ENCODE data around the gene ADGRG3.
"Not testable (repeated sequence)": the region's sequence is repeated elsewhere in the genome, so short reads cannot be mapped to it uniquely, and the experiment has no call there.

The ADGRG3 gene

DNA sequence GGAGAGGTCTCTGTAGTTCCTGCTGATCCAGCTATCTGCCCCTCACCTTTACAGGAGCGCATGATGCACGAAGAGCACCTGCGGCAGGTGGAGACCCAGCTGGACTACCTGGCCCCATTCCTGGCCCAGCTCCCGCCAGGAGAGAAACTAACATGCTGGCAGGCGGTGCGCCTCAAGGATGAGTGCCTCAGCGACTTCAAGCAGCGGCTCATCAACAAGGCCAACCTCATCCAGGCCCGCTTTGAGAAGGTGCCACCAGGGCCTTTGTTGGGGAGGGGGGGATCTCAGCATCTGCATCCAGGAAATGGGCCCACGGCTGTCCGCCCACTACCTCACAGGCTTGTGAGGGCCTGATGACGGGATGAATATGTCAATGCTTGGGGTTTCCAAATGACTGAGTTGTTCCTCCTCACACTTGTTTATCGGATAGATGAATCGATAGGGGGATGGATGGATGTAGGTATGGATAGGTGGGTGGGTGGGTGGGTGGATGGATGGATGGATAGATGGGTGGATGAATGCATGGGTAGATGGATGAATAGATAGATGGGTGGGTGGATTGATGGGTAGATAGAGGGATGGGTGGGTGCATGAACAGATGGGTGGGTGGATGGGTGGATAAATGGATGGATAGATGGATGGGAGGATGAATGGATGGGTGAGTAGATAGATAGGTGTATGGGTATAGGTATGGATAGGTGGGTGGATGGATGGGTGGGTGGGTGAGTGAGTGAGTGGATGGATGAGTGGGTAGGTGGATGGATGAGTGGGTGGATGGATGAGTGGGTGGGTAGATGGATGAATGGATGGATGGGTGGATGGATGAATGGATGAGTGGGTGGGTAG lies 60.5 kb downstream of the ADGRG3 start:
- TF ChIP-seq, protein P1, sequence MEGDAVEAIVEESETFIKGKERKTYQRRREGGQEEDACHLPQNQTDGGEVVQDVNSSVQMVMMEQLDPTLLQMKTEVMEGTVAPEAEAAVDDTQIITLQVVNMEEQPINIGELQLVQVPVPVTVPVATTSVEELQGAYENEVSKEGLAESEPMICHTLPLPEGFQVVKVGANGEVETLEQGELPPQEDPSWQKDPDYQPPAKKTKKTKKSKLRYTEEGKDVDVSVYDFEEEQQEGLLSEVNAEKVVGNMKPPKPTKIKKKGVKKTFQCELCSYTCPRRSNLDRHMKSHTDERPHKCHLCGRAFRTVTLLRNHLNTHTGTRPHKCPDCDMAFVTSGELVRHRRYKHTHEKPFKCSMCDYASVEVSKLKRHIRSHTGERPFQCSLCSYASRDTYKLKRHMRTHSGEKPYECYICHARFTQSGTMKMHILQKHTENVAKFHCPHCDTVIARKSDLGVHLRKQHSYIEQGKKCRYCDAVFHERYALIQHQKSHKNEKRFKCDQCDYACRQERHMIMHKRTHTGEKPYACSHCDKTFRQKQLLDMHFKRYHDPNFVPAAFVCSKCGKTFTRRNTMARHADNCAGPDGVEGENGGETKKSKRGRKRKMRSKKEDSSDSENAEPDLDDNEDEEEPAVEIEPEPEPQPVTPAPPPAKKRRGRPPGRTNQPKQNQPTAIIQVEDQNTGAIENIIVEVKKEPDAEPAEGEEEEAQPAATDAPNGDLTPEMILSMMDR (IDR thresholded peaks at IDR 0.05; ENCODE audit: extremely low read depth, missing control alignments) = no peak

DNA sequence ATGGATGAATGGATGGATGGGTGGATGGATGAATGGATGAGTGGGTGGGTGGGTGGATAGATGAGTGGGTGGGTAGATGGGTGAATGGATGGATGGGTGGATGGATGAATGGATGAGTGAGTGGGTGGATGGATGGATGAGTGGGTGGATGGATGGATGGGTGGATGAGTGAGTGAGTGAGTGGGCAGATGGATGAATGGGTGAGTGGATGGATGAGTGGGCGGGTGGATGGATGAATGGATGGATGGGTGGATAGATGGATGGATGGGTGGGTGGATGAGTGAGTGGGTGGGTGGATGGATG lies 61.0 kb downstream of the ADGRG3 start:
- TF ChIP-seq, protein P1 (IDR thresholded peaks at IDR 0.05; ENCODE audit: extremely low read depth, missing control alignments) = no peak
- no peak for DNase-seq (ENCODE audit: low spot score)

More for the DNA sequence above, 60.5 kb downstream of the ADGRG3 start:
- DNase-seq (ENCODE audit: low spot score) = no peak

DNA sequence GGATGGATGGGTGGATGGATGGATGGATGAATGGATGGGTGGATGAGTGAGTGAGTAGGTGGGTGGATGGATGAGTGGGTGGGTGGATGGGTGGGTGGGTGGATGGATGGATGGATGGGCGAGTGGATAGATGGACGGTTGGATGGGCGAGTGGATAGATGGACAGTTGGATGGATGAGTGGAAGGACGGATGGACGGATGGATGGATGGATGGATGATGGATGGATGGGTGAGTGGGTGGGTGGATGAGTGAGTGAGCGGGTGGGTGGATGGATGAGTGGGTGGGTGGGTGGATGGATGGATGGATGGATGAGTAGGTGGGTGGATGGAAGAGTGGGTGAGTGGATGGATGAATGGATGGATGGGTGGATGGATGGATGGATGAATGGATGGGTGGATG lies 61.7 kb downstream of the ADGRG3 start:
- not testable (repeated sequence) for DNase-seq (ENCODE audit: low spot score)

DNA sequence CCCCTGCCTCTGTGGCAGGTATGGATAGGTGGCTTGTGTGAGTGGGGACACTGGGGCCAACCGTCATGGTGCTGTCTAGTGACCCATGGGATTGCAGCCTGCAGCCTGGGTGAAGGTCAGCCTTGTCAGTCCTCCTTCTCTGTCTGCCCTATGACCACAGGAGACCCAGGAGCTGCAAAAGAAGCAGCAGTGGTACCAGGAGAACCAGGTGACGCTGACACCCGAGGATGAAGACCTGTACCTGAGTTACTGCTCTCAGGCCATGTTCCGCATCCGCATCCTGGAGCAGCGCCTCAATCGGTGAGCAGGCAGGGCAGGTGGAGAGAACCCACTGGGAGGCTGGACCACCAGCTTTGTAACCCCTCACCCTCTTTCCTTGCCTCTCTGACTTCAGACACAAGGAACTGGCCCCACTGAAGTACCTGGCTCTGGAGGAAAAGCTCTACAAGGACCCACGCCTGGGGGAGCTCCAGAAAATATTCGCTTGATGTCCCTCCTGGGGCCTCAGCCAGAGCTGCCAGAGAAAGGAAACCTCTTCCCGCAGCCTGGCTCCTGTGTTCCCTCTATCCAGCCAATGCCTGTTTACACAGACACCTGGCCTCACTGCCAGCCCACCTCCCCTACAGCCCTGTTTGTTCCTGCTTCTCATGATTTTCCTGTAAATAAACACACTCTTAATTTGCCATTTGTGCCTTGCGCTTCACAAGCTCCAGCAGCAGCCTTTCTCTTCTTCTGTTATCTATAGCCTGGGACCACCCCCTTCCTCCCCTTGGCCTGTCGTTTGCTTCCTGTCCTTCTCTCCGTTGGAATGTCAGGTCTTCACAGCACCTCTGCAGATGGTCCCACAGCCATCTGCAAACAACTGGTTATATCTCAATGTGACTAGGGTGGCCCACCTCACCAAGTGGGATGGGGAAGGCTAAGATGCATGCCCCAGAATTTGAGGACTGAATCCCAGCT lies 62.9 kb downstream of the ADGRG3 start:
- TF ChIP-seq, protein P1 (IDR thresholded peaks at IDR 0.05; ENCODE audit: extremely low read depth, missing control alignments) = no peak
- no peak for DNase-seq (ENCODE audit: low spot score)

DNA sequence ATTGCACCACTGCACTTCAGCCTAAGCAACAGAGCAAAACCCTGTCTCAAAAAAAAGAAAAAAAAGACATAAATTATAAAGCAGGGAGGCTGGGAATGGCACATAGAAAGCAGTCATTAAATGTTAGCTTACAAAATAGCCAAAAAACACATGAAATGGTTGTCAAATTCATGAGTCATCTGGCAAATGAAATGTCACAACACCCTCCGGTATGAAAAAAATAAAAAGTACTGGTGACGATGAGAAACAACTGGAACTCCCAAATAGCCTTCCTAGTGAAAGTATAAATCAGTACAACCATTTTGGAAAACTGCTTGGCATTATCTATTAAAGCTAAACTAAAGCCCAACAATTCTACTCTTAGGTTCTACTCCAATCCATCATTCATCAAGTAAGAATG lies 63.9 kb downstream of the ADGRG3 start:
- DNase-seq (ENCODE audit: low spot score) = no peak
- TF ChIP-seq, protein P1 (IDR thresholded peaks at IDR 0.05; ENCODE audit: extremely low read depth, missing control alignments) = no peak

DNA sequence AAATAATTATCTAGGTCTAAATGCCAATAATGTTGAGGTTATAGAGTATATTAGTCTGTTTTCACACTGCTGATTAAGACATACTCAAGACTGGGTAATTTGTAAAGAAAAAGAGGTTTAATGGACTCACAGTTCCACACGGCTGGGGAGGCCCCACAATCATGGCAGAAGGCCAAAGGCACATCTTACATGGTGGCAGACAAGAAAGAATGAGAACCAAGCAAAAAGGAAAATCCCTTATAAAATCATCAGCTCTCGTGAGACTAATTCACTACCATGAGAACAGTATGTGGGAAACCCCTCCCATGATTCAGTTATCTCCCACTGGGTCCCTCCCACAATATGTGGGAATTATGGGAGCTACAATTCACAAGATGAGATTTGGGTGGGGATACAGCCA lies 64.6 kb downstream of the ADGRG3 start:
- TF ChIP-seq, protein P1 (IDR thresholded peaks at IDR 0.05; ENCODE audit: extremely low read depth, missing control alignments) = no peak
- no peak for DNase-seq (ENCODE audit: low spot score)

DNA sequence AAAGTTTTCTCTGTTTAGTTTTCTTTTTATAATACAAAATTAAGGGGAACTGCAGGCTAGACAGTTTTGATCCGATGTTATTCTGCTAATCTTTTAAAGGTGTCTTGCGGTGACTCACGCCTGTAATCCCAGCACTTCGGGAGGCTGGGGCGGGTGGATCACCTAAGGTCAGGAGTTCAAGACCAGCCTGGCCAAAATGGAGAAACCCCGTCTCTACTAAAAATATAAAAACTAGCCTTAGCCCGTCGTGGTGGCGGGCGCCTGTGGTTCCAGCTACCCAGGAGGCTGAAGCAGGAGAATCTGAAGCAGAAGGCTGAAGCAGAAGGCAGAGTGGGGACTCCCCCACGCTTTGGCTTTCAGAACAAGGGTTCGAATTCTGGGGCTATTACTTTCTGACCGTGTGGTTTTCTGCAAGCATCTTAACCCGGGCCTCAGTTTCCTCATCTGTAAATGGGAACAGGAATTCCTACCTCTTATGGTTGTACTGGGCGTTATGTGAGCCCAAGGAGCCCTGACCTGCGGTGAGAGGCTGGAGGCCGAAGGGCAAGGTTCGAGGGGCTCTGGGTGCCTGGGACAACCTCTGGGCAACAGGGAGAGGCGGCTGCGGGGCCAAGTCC lies 66.3 kb downstream of the ADGRG3 start:
- no peak for DNase-seq (ENCODE audit: low spot score)
- TF ChIP-seq, protein P1 (IDR thresholded peaks at IDR 0.05; ENCODE audit: extremely low read depth, missing control alignments) = no peak
